GM18519 (cell line): ENCODE results near the gene SNX25.
"Not testable (repeated sequence)": the region's sequence is repeated elsewhere in the genome, so short reads cannot be mapped to it uniquely, and the experiment has no call there.

Source experiments
- ATAC-seq: cut with Tn5 transposase; IDR thresholded peaks from one replicate; pipeline ENCODE4 v1.9.1; 2021; ENCODE audit warnings: mild to moderate bottlenecking, moderate library complexity; ENCODE audit not compliant: unreplicated experiment, low FRiP score

The SNX25 gene

DNA sequence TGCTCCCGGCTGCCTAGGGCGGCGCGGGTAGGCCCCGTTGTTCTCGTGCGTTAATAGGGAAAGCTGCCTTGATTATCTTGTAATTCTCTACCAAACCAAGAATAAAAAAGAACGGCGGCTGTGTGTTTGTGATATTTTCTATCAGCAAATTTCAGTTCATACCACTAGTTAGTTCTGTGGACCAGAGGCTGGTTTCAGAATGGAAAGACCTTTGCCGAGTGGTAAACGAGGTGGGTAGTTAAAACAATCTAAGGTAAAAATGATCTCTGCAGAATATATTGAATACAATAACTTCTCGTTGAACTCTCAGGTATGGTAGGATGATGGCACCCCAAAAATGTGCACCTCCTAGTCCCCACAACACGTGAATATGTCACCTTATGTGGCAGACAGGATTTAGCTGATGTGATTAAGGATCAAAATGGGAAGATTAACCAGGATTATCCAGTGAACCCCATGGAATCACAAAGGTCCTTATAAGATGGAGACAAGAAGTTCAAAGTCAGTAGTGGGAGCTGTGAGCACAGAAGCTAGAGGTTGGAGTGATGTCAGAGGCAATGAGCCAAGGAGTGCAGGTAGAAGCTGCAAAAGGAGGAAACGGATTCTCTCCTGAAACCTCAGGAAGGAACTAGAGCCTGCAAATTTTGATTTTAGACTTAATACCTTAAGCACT lies 5.0 kb upstream of the SNX25 start:
- no peak for ATAC-seq

DNA sequence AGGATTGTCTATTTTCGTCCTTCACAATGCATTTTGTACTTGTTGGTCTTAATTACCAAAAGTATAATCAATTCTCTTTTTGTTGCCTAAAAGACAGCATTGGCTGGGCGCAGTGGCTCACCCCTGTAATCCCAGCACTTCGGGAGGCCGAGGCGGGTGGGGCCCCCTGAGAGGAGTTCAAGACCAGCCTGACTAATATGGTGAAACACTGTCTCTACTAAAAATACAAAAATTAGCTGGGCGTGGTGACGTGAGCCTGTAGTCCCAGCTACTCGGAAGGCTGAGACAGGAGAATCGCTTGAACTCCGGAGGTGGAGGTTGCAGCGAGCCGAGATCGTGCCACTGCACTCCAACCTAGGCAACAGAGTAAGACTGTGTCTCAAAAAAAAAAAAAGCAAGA lies 4.3 kb upstream of the SNX25 start:
- not testable (repeated sequence) for ATAC-seq

DNA sequence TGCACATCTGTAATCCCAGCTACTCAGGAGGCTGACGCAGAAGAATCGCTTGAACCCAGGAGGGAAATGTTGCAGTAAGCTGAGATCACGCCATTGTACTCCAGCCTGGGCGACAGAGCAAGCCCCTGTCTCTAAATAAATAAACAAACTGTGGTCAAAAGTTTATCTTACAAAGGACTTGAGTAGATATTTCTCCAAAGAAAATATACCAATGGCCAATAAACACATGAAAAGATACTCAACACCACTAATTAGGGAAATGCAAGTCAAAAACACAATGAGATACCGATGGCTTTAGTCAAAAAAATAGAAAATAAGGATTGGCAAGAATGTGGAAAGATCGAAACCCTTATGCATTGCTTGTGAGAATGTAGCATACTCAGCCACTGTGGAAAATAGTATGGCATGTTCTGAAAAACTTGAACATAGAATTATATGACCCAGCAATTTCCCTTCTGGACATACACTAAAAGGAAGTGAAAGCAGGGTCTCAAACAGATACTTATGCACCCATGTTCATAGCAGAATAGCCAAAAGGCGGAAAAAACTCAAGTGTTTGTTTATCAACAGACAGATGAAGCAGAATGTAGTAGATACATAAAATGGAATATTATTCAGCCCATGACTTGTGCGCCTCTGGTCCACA lies 3.6 kb upstream of the SNX25 start:
- ATAC-seq: no peak

DNA sequence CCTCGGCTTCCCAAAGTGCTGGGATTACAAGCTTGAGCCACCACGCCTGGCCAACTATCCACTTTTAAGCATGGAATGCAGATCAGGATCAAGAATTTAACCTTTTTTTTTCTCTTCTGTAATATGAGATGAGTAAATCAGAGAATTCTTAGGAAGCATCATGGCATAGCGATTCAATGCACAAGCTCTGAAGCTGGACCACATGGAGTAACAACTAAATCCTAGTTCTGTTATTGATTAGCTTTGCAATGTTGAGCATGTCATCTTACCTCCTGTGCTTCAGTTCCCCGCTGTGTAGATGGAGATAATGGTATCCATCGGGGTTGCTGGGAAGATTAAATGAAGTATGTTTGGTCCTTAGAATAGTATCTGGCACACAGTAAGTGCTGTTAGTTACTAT lies 1.9 kb upstream of the SNX25 start:
- ATAC-seq: no peak

DNA sequence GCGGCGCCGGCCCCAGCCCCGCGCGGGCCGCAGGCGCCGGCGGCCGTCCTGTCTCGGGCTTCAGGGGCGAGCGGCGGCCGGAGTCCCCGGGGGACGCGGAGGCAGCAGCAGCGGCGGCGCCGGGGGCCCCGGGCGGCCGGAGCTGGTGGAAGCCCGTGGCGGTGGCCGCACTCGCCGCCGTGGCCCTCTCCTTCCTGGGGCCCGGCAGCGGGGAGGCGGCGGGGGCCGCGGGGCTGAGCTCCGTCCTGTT lies 379 bp downstream of the SNX25 start:
- peak; percentile 5 for ATAC-seq

DNA sequence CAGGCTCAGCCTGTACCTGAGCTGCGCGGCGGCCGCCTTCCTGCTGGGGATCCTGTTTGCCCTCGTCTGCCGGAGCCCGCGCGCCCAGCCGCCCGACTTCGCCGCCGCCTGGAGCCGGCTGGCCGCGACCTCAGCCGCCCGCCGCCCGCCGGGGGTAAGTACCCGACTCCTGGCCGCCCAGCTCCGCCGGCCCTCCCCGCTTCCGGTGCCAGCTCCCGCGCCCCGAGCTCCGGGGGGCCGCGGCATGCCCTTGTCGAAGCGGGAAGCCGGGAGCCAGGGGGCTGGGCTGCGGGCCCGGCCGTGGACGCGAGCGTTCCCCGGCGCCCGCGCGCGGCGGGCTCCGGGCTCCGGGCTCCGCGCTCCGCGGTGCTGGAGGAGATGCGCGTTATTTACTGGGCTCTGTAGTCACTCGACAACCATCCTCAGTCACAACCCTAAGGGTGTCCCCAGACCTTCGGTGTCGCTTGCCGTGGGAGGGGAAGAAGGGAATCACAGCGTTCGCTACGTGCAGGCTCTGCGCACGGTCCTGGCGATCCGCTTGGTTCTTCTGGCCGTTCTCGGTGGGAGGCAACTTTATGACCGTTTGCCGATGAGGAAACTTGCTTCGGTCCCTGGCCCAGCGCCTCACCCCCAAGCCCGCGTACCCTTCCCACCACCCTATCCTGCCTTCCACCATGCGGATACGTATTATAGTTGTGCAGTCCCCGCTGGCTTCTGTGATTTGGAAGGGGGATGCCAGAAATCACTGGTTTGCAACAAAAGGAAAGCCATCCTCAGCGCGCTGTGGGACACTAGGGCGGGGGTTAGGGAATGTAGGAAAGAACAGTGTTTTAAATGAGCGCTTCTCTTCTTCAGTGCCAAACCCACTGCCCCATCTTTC lies 944 bp downstream of the SNX25 start:
- peak; percentile 1 for ATAC-seq

DNA sequence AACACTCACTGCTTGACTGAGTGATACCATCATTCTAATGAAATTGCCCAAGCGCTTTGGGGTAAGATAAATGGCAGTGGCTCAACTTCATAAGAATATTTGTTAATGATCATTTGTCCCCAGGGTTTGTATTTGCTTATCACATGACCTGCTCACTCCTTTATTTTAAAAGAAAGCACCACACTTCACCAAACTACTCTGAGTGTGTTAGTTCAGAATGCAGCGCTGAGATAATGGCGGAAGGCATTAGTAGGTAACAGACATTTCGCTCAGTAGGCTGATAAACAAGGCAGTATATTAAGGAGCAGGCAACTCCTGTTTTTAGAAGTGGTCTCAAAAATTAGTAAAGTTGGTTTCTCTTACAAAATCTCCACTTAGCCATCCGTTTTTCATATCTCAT lies 1.6 kb downstream of the SNX25 start:
- no peak for ATAC-seq

DNA sequence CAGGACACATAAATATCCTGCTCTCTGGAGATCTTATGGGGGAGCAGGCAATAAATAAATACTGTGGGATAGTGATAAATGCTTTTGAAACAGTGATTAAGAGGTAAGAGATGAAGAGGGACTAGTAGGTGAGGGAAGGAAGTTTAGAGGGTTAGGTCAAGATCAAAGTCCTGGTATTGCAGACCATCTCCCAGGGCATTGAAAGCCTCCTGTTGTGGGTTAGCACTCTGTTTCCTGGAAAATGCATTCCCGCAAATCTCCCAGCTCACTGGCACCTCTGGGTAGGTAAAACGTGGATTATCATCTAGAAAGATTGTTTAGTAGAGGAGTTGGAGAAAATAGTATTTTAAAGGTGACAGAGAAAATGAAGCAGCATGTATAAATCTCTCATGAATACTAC lies 2.2 kb downstream of the SNX25 start:
- ATAC-seq: no peak

DNA sequence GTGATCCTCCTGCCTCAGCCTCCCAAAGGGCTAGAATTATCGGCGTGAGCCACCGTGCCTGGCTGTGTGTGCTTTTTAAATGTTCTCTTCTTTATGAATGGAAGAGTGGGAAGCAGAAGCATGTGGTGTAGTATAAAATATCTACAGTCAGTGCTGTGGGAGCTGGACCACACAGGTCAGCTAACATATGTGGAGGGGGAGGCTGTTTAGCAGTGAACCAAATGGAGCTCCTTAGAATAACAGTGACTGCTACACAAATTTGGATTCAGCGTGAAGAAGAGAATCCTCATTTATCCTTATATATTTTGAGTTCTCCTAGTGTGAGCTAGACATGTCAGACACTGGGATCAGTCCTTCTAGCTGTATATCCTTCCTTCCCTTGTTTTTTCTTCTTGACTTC lies 3.2 kb downstream of the SNX25 start:
- no peak for ATAC-seq

DNA sequence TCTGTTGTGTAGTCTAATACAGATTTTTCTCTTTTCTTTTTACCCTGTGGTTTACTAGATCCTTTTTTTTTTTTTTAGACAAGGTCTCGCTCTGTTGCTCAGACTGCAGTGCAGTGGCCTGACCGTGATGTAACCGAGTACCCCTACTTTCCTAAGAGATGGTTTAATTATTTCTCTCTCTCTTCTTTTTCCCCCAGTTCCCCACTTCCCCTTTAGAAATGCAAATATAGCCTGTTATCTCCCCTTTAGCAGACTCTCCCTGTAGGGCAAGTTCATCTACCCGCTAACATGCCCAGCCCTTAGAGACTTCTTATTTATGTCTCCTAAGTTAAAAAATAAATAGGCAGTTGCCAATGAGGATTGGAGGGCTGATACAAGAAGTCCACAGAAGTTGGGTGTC lies 4.5 kb downstream of the SNX25 start:
- peak; percentile 38 for ATAC-seq

DNA sequence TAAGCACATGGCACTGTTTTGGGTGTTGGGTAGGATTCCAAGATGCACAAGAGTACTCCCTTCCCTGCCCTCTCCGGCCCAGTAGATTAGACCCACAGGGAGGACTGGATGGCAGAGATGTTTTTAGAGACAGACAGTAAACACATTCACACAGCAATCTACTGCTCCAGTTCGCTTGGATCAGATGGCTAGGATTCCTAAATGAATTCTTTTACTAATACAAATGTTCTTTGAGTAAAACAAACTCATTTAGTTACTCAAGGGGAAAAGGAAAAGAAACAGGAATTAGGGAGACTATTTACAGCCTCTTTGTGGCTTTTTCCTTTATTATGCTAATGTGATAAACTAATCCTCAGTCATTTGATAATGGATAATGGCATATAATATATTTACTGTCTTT lies 5.9 kb downstream of the SNX25 start:
- no peak for ATAC-seq

DNA sequence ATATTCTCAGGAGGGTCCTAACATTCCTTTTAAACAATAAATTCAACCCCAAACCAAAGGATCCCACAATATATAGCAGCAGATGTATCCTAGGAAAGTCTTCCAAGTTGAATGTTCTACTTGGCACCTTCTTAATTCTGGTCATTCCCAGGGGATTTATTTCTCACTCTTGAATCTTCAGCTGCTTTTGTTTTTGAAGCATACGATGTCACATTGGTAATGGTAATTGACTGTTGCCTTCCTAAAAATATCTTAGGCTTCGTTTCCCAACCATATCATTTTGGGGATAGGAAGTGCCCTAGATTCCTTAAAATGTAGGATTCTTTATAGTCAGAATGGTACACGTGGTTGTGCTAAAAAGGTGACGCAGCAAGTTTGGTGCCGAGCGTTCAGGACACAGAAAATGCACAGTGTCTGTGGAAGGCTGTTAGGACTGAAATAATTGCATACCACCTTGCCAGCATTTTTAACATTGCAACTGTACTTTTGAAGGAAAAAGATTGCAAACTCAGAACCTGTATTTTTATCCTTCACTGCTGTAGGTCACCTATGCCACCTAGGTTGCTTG lies 8.1 kb downstream of the SNX25 start:
- ATAC-seq: no peak

DNA sequence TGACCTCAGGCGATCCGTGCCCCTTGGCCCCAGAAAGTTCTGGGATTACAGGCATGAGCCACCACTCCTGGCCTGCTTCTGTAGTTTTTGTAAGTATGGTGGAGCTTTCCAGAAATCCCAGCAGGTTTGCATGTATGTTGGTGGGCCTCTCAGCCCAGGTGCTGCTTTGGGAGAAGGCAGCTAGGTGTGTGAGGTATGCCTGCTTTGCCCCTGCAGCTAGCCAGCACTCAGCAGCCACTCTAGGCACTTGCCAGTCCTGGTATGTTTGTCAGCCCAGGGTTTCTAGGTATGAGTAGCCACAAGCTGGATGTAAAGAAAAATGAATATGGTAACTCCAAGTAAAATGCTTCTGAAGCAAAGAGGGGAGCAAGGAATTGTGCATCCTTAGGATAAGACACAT lies 8.9 kb downstream of the SNX25 start:
- no peak for ATAC-seq

DNA sequence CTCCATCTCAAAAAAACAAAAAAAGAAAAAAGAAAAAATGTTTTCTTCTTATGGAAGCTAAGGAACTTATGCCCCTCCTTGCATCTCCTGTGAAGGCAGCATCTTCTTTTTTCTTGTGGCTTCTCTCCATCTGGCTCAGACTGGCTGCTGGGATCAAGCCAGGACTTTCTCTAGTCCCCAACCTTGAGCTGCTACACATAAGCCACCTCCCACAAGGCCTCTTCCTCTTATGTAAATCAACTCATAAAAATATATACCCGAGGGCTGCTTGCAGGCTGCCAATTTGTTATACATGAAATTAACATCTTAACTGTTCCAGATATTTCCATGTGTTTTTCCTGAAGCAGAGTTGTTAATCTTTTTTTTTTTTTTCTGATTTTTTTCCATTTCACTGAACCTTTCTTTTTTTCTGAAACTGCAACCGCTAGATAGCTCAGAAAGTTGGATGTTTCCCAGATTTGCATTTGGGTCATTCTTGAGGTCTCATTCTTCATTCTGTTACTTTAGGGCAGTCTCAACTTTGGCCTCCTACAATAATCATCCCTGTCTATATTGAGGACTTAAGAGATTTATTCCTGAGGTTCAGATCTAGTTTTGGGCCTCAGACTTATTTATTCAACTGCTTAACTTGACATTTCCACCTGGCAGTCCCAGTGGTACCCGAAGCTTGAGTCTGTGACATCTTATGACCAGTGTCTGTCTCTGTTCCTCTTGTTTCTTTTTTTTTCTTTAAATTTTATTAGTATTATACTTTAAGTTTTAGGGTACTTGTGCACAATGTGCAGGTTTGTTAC lies 10.3 kb downstream of the SNX25 start:
- peak; percentile 65 for ATAC-seq

DNA sequence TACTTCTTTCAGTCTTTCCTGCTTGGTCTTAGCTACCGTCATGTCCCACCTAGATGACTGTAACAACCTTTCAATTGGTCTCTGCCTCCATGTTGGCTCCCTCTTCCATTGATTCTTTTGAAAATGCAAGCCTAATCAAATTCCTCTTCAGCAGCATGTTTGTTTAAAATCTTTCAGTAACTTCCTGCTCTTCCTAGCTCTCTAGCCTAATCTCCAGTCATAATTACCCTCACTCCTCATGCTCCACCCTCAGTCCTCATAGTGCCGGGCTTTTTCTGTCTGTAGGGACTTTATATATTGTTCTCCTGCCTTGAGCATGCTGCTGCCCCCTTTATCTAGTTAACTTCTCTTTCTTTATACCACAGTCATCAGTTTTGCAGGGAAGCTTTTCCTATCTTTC lies 12.1 kb downstream of the SNX25 start:
- ATAC-seq: no peak

DNA sequence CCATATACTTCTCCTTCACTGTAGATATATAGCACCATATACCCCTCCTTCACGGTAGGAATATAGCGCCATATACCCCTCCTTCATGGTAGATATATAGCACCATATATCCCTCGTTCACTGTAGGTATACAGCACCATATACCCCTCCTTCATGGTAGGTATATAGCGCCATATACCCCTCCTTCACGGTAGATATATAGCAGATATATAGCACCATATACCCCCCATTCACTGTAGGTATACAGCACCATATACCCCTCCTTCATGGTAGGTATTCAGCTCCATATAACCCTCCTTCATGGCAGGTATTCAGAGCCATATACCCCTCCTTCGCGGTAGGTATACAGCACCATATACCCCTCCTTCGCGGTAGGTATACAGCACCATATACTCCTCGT lies 12.5 kb downstream of the SNX25 start:
- ATAC-seq: no peak

DNA sequence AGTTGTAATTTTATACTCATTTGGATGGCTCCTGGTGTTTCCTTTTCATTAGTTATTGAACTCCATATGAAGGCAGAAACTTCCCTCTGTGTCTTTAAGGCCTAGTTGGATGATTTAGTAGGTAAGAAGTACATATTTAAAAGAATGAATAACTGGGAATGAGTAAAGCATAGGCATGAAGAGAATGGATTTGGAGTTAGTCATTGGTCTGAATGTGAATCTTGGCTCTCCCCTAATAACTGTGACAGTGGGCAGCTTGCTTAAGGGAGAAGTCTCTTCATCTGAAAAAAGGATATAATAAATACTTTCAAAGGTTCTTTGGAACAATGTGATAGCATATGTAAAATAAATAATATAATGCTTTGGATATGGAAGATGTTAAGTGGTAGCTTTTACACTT lies 13.2 kb downstream of the SNX25 start:
- ATAC-seq: no peak

DNA sequence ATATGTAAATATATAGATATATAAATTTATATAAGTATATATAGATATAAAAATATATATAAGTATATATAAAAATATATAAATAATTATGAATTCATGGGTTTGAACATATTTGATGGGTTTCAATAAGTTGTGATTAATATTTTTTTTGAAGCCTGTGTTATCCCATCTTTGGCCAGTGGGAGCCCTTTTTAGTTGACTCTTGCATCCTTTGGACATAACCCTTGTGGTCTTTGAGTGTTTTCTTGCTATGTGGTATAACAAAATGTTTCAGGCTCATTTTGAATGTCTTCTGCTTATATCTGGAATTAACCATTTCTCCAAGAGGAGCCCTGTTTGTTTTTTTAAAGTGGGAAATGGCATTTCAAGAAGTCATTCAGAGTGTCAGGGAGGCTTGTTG lies 15.2 kb downstream of the SNX25 start:
- ATAC-seq: no peak

DNA sequence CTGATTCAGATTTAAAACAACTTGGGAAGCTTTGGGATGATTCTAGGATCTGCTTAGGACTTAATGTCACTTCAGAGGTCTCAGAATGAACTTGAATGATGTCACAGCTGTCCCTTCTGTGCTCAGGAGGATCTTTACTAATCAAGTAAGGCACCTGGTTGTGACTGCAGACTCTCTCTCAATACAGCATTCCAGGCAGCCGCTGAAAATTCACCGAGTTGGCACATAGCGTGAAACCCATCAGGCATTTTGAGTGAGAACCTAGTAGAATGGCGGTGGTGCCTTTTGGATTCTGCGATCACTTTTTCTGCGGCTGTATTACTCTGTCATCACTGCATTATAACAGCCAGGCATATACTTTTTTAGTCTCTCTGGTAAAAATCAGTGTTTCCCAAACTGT lies 16.5 kb downstream of the SNX25 start:
- no peak for ATAC-seq

DNA sequence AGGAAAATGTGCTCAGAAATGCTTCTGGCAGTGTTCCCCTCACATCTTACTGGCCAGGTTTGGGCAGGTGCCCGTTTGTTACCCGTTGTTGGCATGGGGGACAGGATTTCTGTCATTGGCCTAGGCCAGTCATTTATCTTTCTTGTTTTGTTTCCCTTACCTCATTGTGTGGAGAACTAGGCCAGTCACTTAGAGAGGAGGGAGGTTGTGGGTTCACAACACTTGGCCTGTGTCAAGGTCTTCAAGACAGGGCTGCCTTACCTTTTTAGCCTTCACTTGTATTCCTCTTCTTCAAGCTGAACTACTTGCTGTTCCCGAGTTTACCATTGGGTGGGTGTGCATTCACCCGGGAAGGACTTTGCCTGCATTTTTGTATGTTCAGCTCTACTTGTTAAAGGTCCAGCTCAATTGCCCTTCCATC lies 17.7 kb downstream of the SNX25 start:
- ATAC-seq: no peak
